GM21360 (cell line): ENCODE measurements around the gene SCYL2.

Experiments
- ATAC-seq: cut with Tn5 transposase; IDR thresholded peaks from one replicate; pipeline ENCODE4 v1.9.1; 2021; ENCODE audit warnings: mild to moderate bottlenecking, moderate library complexity; ENCODE audit not compliant: unreplicated experiment

The SCYL2 gene

DNA sequence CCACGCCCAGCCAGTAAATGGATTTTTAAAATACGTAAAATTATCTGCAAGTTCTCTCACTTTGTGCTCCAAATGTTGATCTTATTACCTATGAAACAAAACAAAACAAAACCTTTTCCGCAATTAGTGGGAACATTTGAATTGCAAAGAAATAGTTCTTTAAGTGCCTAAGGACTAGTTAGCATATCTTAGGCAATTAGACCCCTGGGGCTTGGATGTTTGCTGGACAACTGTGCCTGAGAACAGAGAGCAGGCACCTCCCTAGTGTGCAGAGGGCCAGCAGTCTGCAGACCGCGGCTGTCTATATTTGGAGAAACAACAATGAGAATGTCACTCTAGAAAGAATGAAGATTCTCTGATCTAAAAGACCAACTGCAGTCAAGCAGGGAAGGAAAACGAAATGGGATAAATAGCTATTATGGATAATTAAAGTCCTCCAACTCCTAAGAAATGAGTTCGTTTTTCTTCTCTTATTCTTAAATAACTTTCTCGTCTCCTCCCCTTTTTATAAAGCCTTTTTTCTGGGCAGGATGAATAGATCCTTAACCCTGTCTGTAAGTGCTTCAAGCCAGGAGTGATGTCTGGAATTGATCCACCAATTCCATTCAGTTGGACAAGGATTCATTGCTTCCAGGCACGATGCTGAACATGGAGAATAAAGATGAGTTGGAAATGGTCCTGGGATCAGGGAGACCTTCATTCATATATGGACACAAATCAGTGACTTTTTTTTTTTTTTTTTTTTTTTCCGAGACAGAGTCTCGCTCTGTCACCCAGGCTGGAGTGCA lies 106.1 kb downstream of the SCYL2 start:
- no peak for ATAC-seq

DNA sequence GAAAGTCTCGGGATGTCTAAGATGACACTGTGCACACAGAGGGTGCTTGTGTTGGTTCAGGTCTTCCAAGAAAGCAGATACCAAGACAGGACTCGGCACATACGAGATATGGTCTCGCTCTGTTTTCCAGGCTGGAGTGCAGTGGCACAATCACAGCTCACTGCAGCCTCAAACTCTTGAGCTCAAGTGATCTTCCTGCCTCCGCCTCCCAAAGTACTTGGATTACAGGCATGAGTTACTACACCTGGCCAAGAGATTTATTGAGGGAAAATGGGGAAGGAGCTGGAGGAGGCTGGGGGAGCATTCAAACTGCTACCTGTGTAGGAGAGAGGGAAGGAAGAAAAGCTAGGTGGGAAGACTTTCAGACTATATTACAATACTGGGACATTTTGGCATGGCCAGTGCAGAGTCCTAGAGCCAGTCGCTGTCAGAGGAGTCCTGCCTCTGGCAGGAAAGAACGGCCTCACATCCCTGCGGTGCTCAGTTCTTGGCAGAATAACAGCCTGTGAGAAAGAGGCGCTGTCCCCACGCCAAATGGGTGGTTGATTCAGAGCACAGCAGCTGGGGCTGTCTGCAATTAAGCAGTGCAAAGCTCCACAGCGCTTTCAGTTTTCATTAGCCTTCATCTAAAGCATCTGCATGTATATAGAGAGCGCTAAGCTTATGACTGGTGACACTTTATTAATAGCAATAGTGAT lies 108.2 kb downstream of the SCYL2 start:
- no peak for ATAC-seq

GRCh38 chr12:100376161-100376560 lies 109.2 kb downstream of the SCYL2 start:
- ATAC-seq, result no peak

GRCh38 chr12:100381379-100381778 lies 114.4 kb downstream of the SCYL2 start:
- no peak for ATAC-seq

DNA sequence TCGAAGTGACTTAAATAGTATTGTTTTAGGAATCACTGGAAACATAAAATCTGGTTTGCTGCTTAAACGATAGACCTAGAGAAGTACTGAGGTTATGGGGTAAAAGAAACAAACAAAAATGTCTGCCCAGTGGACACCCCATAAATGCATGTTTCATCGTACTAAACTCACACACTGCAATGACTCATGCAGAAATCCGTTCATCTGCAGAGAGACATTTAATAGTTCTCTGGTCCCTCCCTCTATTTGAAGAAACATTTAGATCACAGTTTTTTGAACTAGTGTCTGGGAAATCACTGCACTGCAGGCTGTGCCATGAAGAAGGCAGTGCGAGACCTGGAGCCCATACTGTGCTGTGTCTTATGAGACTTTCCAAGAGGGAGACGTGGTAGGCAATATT lies 115.4 kb downstream of the SCYL2 start:
- no peak for ATAC-seq

DNA sequence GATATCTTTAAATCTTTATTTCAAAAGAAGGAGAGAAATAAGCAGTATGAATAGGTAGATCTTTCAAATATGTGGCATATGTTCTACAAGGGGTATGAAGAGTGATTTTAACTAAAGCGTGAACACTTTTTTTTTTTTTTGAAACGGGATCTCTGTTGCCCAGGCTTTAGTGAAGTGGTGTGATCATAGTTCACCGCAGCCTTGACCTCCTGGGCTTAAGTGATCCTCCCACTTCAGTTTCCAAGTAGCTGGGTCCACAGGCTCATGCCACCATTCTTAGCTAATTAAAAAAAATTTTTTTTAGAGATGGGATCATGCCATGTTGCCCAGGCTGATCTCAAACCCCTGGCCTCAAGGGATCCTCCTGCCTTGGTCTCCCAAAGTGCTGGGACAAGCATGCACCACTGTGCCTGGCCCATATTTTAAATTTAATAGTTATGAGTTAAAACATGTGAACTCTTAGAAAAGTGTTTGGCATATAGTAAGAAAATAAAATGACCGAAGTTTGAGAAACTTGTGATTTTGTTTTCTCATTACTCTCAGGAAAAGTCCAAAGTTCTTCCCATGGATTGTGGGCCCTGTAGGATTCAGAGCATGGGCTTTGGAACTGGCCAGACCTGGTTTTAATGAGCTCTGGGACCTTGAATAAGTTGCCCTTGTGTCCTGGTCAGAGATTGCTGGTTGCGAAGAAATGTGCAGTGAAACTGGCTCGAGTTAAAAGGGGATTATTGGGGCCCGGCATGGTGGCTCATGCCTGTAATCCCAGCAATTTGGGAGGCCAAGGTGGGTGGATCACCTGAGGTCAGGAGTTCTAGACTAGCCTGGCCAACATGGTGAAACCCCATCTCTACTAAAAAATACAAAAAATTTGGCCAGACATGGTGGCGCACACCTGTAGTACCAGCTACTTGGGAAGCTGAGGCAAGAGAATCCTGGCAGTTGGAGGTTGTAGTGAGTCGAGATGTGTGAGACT lies 116.9 kb downstream of the SCYL2 start:
- no peak for ATAC-seq

GRCh38 chr12:100384559-100384935 lies 117.6 kb downstream of the SCYL2 start:
- no peak for ATAC-seq

DNA sequence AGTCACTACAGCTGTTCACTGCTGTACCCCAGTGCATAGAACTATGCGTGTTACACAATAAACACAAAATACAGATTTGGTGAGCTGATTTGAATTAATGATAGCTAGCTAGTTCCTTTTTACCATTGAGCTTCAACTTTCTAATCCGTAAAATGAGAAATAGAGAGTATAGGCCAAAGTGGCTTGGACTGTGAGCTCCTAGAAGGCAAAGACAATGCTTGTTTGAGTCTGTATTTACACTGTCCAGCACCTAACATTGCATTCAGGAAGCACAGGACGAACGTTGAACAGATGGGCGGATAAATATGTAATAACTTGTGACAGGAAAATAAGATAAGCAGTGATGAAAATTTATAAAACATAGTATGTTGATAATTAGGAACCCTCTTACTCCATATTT lies 121.4 kb downstream of the SCYL2 start:
- ATAC-seq, result no peak
